Body of pancreas (tissue), 4 donors: ENCODE results near the gene KLRD1. TPM values are rescaled to one million over a fixed set of nuclear protein-coding genes. Genes with fewer than 3 reads are reported as not detected.
"Not testable (repeated sequence)": the region's sequence is repeated elsewhere in the genome, so short reads cannot be mapped to it uniquely, and the experiment has no call there.

Experiments
- ATAC-seq: fragments of 150-250 bp; one replicate; pipeline ENCODE4 v1.9.1; 2016
- DNase-seq, 4 donors: peaks; one replicate each; pipeline ENCODE4 v3.0.0-alpha.2; 2019
- H3K27ac ChIP-seq, 4 donors: fragments of 200-600 bp; sonication (generic); 1 replicate in 3 of 4; 2 replicates in 1 of 4; pipeline versions ENCODE4 v1.5.1 to v1.6.1; 2016 to 2019; ENCODE audit warnings: mild to moderate bottlenecking in 1 of 4, mixed read lengths in 1 of 4, moderate library complexity in 1 of 4
- H3K27me3 ChIP-seq, 2 donors: fragments of 200-600 bp; sonication (generic); one replicate each; pipeline ENCODE4 v1.6.0; 2016; ENCODE audit warnings: mild to moderate bottlenecking in 1 of 2
- H3K36me3 ChIP-seq, 2 donors: fragments of 200-600 bp; sonication (generic); replicated peaks in 1 of 2; 2 replicates each; pipeline ENCODE4 v1.5.1; 2016; ENCODE audit warnings: low read depth in 2 of 2; ENCODE audit not compliant: insufficient read depth in 1 of 2
- H3K4me1 ChIP-seq: fragments of 200-600 bp; sonication (generic); one replicate; pipeline ENCODE4 v1.6.0; 2016
- H3K4me3 ChIP-seq, 2 donors: fragments of 200-600 bp; sonication (generic); 1 replicate in 1 of 2; 2 replicates in 1 of 2; pipeline ENCODE4 v1.5.1; 2016 to 2019
- H3K9me3 ChIP-seq, 3 donors: fragments of 200-600 bp; sonication (generic); 1 replicate in 2 of 3; 2 replicates in 1 of 3; pipeline ENCODE4 v1.5.1; 2016
- POLR2A ChIP-seq, 3 donors: fragments of 450-650 bp; IDR thresholded peaks; one replicate each; pipeline ENCODE4 v1.6.1; 2016; ENCODE audit warnings: antibody characterized with exemption in 3 of 3, mild to moderate bottlenecking in 2 of 3
- WGBS, 2 donors: methylation state at CpG; one replicate each; pipeline ENCODE4 v1.1.5; 2017; 5-methylcytosine and 5-hydroxymethylcytosine counted together
- intact Hi-C: fragments of 100-400 bp; cut with DNase I; formaldehyde crosslinking; loops from one replicate; pipeline ENCODE4 v1.15.1; 2023
- total RNA-seq, 2 donors: library from RNA; depleted of rRNA; stranded (reverse); fragments of >200 nt; gene quantifications; one replicate each; pipeline ENCODE4 v1.1.0, GENCODE V29; 2016
- TF ChIP-seq, protein P1 (sequence below), 7 experiments: fragments of 450-650 bp in 4 of 7; fragments of 200-600 bp in 3 of 7; sonication (generic) in 3 of 7; IDR thresholded peaks; one replicate each; pipeline ENCODE4 v1.5.1; 2016 to 2019; ENCODE audit warnings: antibody characterized with exemption in 7 of 7

KLRD1 gene
- total RNA-seq, 2 donors from 2014 or later: under 0.01 to 0.78 TPM

DNA sequence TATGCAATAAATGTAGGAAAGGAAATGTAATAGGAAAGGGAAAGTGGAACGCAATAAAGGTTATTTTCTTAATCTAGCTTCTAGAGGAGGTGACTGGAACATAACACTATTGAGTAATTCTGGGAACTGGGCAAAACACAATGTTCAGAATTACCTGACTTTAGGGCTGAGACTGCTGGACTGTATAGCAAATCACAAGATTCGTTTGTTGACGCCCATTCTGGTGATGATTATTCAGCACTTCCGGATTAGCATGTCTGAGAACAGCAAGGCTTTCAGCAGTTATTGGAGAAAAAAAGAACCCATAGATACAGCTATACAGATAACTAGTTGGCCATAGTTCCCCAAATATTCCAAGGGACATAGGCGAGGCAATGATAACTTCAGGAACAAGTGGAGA is 2.3 kb upstream of the KLRD1 start:
- ATAC-seq (no peak), DNase-seq (no peak)
- Histone ChIP-seq H3K27ac (no peak overlapping the region), H3K4me1 (no peaks in the 10 kb centered on the region), H3K27me3 (no peaks in the 10 kb centered on the region), H3K4me3 (no peak overlapping the region), H3K36me3 (no peaks in the 10 kb centered on the region), H3K9me3 (no peaks in the 10 kb centered on the region)
- WGBS, 2 donors: 78 to 79% methylated on average over 5 of the region's 5 CpGs
- TF ChIP-seq POLR2A (IDR thresholded peaks at IDR 0.05): no peak
- TF ChIP-seq, protein P1, sequence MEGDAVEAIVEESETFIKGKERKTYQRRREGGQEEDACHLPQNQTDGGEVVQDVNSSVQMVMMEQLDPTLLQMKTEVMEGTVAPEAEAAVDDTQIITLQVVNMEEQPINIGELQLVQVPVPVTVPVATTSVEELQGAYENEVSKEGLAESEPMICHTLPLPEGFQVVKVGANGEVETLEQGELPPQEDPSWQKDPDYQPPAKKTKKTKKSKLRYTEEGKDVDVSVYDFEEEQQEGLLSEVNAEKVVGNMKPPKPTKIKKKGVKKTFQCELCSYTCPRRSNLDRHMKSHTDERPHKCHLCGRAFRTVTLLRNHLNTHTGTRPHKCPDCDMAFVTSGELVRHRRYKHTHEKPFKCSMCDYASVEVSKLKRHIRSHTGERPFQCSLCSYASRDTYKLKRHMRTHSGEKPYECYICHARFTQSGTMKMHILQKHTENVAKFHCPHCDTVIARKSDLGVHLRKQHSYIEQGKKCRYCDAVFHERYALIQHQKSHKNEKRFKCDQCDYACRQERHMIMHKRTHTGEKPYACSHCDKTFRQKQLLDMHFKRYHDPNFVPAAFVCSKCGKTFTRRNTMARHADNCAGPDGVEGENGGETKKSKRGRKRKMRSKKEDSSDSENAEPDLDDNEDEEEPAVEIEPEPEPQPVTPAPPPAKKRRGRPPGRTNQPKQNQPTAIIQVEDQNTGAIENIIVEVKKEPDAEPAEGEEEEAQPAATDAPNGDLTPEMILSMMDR (IDR thresholded peaks at IDR 0.05): no peak
- intact Hi-C loops: no loop called here

DNA sequence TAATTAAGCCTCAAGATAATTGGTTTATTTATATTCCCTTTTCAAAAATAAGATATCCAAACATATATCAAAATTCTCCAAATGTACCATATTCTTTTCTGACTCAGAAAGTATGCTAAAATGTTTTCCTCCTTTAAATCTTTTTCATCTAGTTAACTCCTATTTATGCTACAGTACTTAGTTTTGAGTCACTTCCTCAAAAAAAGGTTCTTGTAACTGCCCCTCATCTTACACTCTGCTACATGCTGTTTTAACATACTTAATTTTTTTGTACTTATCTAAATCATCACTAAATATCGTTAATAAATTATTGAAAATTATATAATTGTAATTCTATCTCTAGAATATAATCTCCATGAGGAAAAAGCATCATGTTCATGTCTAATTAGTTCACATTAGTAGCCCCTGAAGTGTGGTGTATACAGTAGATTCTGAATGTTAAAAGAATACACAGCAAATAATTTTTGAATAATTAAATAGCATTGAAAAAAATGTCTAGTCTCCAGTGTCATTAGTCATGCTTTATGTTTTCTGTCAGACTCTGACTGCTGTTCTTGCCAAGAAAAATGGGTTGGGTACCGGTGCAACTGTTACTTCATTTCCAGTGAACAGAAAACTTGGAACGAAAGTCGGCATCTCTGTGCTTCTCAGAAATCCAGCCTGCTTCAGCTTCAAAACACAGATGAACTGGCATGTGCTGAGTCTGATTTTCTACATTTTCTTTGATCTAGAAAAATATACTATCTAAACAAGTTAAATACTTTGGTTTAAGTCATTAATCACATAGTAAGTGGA is 3.5 kb downstream of the KLRD1 start:
- Histone ChIP-seq H3K4me3 (no peak overlapping the region), H3K36me3 (no peaks in the 10 kb centered on the region), H3K4me1 (no peaks in the 10 kb centered on the region), H3K9me3 (no peaks in the 10 kb centered on the region), H3K27me3 (no peaks in the 10 kb centered on the region), H3K27ac (no peak overlapping the region)
- ATAC-seq (no peak), DNase-seq (no peak)
- TF ChIP-seq, protein P1 (IDR thresholded peaks at IDR 0.05): no peak
- no peak for TF ChIP-seq POLR2A (IDR thresholded peaks at IDR 0.05)
- intact Hi-C loops: no loop called here
- 54 to 60% methylated on average over 4 of the region's 4 CpGs for WGBS, 2 donors

DNA sequence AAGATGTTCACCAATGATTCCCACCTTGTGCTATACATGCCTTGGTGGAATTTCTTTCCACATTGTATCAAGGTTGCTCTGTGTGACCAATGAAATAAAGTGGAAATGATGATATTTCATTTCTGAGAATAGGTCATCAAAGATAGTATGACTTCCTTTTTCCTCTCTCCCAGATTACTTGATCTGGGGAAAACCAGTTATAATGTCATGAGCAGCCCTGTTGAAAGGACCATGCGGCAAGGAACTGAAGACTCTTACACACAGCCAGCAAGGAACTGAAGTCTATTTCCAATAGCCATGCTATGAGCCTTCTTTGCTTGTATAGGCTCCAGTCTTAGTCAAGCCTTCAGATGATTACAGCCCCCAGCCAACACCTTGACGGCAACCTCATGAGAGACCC is 11.7 kb downstream of the KLRD1 start:
- intact Hi-C loops: no loop called here
- no peak for ATAC-seq
- H3K27ac ChIP-seq: no peak overlapping the region
- H3K36me3 ChIP-seq: no peaks in the 10 kb centered on the region
- H3K4me3 ChIP-seq: no peak overlapping the region
- no peaks in the 10 kb centered on the region for H3K27me3 ChIP-seq
- 93 to 98% methylated on average over 2 of the region's 2 CpGs for whole genome bisulfite sequencing, 2 donors
- H3K4me1 ChIP-seq: no peaks in the 10 kb centered on the region
- no peaks in the 10 kb centered on the region for H3K9me3 ChIP-seq
- no peak for DNase-seq
- TF ChIP-seq POLR2A (IDR thresholded peaks at IDR 0.05): no peak
- TF ChIP-seq, protein P1 (IDR thresholded peaks at IDR 0.05): no peak

DNA sequence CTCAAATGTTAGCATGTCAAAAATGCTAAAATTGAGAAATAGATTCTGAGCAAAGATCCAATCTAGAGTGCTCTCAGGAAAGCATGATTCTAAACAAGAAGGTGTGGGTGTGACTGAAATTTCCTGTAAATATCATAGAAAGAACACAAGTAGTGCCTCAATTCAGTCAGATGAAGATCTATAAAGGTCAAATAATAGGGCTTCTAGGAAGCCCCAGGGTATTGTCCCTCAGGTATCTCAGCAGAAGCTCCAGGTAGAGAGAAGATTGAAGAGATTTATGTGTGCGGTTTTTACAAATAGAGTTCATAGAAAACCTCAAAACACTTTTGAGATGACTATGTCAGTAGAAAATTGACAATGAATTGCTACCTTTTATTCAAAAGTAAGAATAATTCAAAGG is 13.0 kb downstream of the KLRD1 start:
- intact Hi-C loops: no loop called here
- WGBS, 2 donors: 44 to 58% methylated on average over 1 of the region's 1 CpG

DNA sequence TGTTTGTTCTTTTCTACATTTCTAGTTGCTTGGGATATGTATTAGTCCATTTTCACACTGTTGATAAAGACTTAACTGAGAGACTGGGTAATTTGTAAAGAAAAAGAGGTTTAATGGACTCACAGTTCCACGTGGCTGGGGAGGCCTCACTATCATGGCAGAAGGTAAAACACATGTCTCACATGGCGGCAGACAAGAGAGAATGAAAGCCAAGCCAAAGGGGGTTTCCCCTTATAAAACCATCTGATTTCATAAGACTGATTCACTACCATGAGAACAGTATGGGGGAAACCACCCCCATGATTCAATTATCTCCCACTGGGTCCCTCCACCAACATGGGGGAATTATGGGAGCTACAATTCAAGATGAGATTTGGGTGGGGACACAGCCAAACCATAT is 21.0 kb downstream of the KLRD1 start:
- WGBS, 2 donors: 67 to 70% methylated on average over 2 of the region's 2 CpGs

More for the DNA sequence above, 13.0 kb downstream of the KLRD1 start:
- TF ChIP-seq, protein P1 (IDR thresholded peaks at IDR 0.05): no peak
- no peak for TF ChIP-seq POLR2A (IDR thresholded peaks at IDR 0.05)
- H3K4me3 ChIP-seq: no peak overlapping the region
- H3K36me3 ChIP-seq: no peaks in the 10 kb centered on the region
- no peak overlapping the region for H3K27ac ChIP-seq
- no peak for ATAC-seq
- H3K27me3 ChIP-seq: no peaks in the 10 kb centered on the region
- H3K9me3 ChIP-seq: no peaks in the 10 kb centered on the region
- no peak for DNase-seq
- no peaks in the 10 kb centered on the region for H3K4me1 ChIP-seq

More for the DNA sequence above, 21.0 kb downstream of the KLRD1 start:
- DNase-seq, ATAC-seq, H3K9me3 ChIP-seq, H3K27ac ChIP-seq, H3K27me3 ChIP-seq, intact Hi-C loops, H3K4me1 ChIP-seq, H3K36me3 ChIP-seq, H3K4me3 ChIP-seq: not testable (repeated sequence)
